SK-N-SH (cell line): ENCODE results near the gene LMO7. TPM values are rescaled to one million over a fixed set of nuclear protein-coding genes. Genes with fewer than 3 reads are reported as not detected.
"Not testable (repeated sequence)": the region's sequence is repeated elsewhere in the genome, so short reads cannot be mapped to it uniquely, and the experiment has no call there.

Experiments
- CTCF ChIA-PET: fragments of 300-600, 350-600 bp; formaldehyde crosslinking; extraction: SDS; loops from one replicate; lab custom pipeline; 2021; lab: Yijun Ruan, JAX
- POLR2A ChIA-PET: fragments of 350-600 bp; sonication (Branson Sonifier 250); formaldehyde crosslinking; extraction: SDS; loops from one replicate; lab custom pipeline; 2020; ENCODE audit warnings: antibody characterized with exemption, inconsistent platforms; lab: Yijun Ruan, JAX
- DNase-seq: peaks from one replicate; pipeline ENCODE4 v3.0.0; 2012
- H2AFZ ChIP-seq: fragments of 200-600 bp; sonication (generic); 2 replicates; pipeline ENCODE4 v1.8.1; 2016; ENCODE audit warnings: antibody characterized with exemption, mild to moderate bottlenecking, low read depth
- H3F3A ChIP-seq: fragments of 200-600 bp; sonication (generic); replicated peaks from 2 replicates; pipeline ENCODE3; 2016; ENCODE audit warnings: antibody characterized with exemption, mild to moderate bottlenecking; ENCODE audit not compliant: insufficient read depth
- H3K27ac ChIP-seq, 2 experiments: fragments of 200-500 bp in 1 of 2; fragments of 200-600 bp in 1 of 2; sonication (Bioruptor generic) in 1 of 2; sonication (generic), shearing (Covaris generic) in 1 of 2; 2 replicates each; pipeline versions ENCODE4 v1.5.1 to v1.6.1; 2014 to 2016; ENCODE audit warnings: low read depth in 2 of 2, inconsistent platforms in 1 of 2, low read length in 1 of 2, mild to moderate bottlenecking in 1 of 2, mixed read lengths in 1 of 2
- H3K27me3 ChIP-seq: fragments of 200-600 bp; sonication (generic), shearing (Covaris generic); 2 replicates; pipeline ENCODE4 v1.6.1; 2016; ENCODE audit warnings: mixed run types; ENCODE audit not compliant: insufficient read depth
- H3K36me3 ChIP-seq, 2 experiments: fragments of 200-500 bp in 1 of 2; fragments of 200-600 bp in 1 of 2; sonication (Bioruptor generic) in 1 of 2; sonication (generic) in 1 of 2; replicated peaks in 1 of 2; 2 replicates each; pipeline versions ENCODE3 to v1.5.1; 2014 to 2016; ENCODE audit warnings: low read length in 1 of 2, mild to moderate bottlenecking in 1 of 2; ENCODE audit not compliant: insufficient read depth in 2 of 2, control insufficient read depth in 1 of 2
- H3K4me1 ChIP-seq, 2 experiments: fragments of 200-500 bp in 1 of 2; fragments of 200-600 bp in 1 of 2; sonication (Bioruptor generic) in 1 of 2; sonication (generic), shearing (Covaris generic) in 1 of 2; 2 replicates each; pipeline versions ENCODE4 v1.5.1 to v1.6.1; 2014 to 2016; ENCODE audit warnings: low read depth in 1 of 2, low read length in 1 of 2, mixed run types in 1 of 2; ENCODE audit not compliant: insufficient read depth in 2 of 2, control insufficient read depth in 1 of 2
- H3K4me2 ChIP-seq: fragments of 200-600 bp; sonication (generic), shearing (Covaris generic); 2 replicates; pipeline ENCODE4 v1.6.1; 2017; ENCODE audit warnings: mixed run types
- H3K4me3 ChIP-seq, 2 experiments: fragments of 200-500 bp in 1 of 2; fragments of 200-600 bp in 1 of 2; sonication (Bioruptor generic) in 1 of 2; sonication (generic), shearing (Covaris generic) in 1 of 2; 2 replicates each; pipeline versions ENCODE4 v1.5.1 to v1.8.1; 2014 to 2016; ENCODE audit warnings: low read depth in 2 of 2, inconsistent platforms in 1 of 2, low read length in 1 of 2, mild to moderate bottlenecking in 1 of 2, mixed read lengths in 1 of 2, moderate library complexity in 1 of 2
- H3K79me2 ChIP-seq: fragments of 200-600 bp; sonication (generic); 2 replicates; pipeline ENCODE4 v1.8.1; 2017; ENCODE audit warnings: mild to moderate bottlenecking; ENCODE audit not compliant: insufficient read depth
- H3K9ac ChIP-seq: fragments of 200-600 bp; sonication (generic); 2 replicates; pipeline ENCODE4 v1.6.1; 2017; ENCODE audit warnings: mixed run types
- H3K9me2 ChIP-seq: fragments of 200-600 bp; sonication (generic); 2 replicates; pipeline ENCODE4 v1.6.1; 2017; ENCODE audit warnings: mixed run types
- H3K9me3 ChIP-seq: fragments of 200-600 bp; sonication (generic); 2 replicates; pipeline ENCODE4 v1.6.1; 2017; ENCODE audit warnings: mixed run types, mild to moderate bottlenecking, moderate library complexity
- H4K20me1 ChIP-seq: fragments of 200-600 bp; sonication (generic); 2 replicates; pipeline ENCODE4 v1.6.1; 2017; ENCODE audit warnings: mild to moderate bottlenecking, mixed run types; ENCODE audit not compliant: insufficient read depth
- CHD2 ChIP-seq: fragments of 150-350 bp; IDR thresholded peaks from 2 replicates; pipeline ENCODE4 v1.6.1; 2018; ENCODE audit warnings: low read length; ENCODE audit not compliant: partially characterized antibody
- CTCF ChIP-seq: fragments of 200-600 bp; sonication (generic); IDR thresholded peaks from 2 replicates; pipeline ENCODE4 v1.6.1; 2017; ENCODE audit warnings: antibody characterized with exemption, mild to moderate bottlenecking, moderate library complexity
- EP300 ChIP-seq, 2 experiments: IDR thresholded peaks; 2 replicates each; pipeline versions ENCODE4 v1.4.0 to v1.6.1; 2012; ENCODE audit warnings: borderline replicate concordance in 1 of 2, low read depth in 1 of 2, low read length in 1 of 2
- FOSL2 ChIP-seq: IDR thresholded peaks from 2 replicates; pipeline ENCODE4 v1.4.0; 2012; ENCODE audit warnings: low read depth, mild to moderate bottlenecking, moderate library complexity, borderline replicate concordance
- GATA2 ChIP-seq: sonication (generic); formaldehyde crosslinking; IDR thresholded peaks from 2 replicates; pipeline ENCODE4 v1.5.0; 2020; ENCODE audit warnings: mild to moderate bottlenecking, missing genetic modification reagents
- NFIC ChIP-seq: IDR thresholded peaks from 2 replicates; pipeline ENCODE4 v1.4.0; 2012; ENCODE audit warnings: borderline replicate concordance
- NRF1 ChIP-seq: IDR thresholded peaks from 2 replicates; pipeline ENCODE4 v1.6.1; 2012; ENCODE audit warnings: low read depth, mild to moderate bottlenecking, low read length
- PBX3 ChIP-seq: IDR thresholded peaks from 2 replicates; pipeline ENCODE4; 2012
- RCOR1 ChIP-seq: fragments of 150-350 bp; IDR thresholded peaks from 2 replicates; pipeline ENCODE4 v1.6.1; 2017; ENCODE audit warnings: antibody characterized with exemption, low read length
- RFX5 ChIP-seq: IDR thresholded peaks from 2 replicates; pipeline ENCODE4 v1.6.1; 2012; ENCODE audit warnings: mild to moderate bottlenecking, improper control_type of control experiment, low read length
- SIN3A ChIP-seq: IDR thresholded peaks from 2 replicates; pipeline ENCODE4 v1.6.1; 2012; ENCODE audit warnings: low read depth, mild to moderate bottlenecking, low read length, moderate library complexity, borderline replicate concordance
- USF1 ChIP-seq: IDR thresholded peaks from 2 replicates; pipeline ENCODE4 v1.4.0; 2012; ENCODE audit warnings: low read depth, borderline replicate concordance
- YY1 ChIP-seq: IDR thresholded peaks from 2 replicates; pipeline ENCODE4 v1.4.0; 2012; ENCODE audit warnings: low read depth, mild to moderate bottlenecking
- ZBTB33 ChIP-seq: IDR thresholded peaks from 2 replicates; pipeline ENCODE4 v1.4.0; 2012; ENCODE audit warnings: low read depth, borderline replicate concordance
- WGBS: methylation state at CpG from one replicate; pipeline ENCODE4 v1.1.6; 2017; ENCODE audit warnings: low lambda C conversion rate; 5-methylcytosine and 5-hydroxymethylcytosine counted together
- polyA plus RNA-seq, 3 experiments: library from polyadenylated mRNA; depleted of rRNA; stranded (reverse); fragments of >200 nt; gene quantifications; 2 replicates each; pipeline ENCODE4 v1.2.3, GENCODE V29; 2012

The LMO7 gene
- polyA plus RNA-seq, 1 of the 3 experiments (the other 2 are of a cell fraction), result 83.6 TPM

- POLR2A ChIA-PET, result no interaction called here
- Histone ChIP-seq H3K36me3 (peaks cover 11 to 43% of the 10 kb centered on the region in 2 experiments), H3K9ac (no peak overlapping the region), H3K27me3 (no peaks in the 10 kb centered on the region), H3K4me3 (no peak overlapping the region), H3K9me2 (no peaks in the 10 kb centered on the region), H2AFZ (no peak overlapping the region), H4K20me1 (peaks cover 93% of the 10 kb centered on the region), H3K79me2 (peaks cover 99% of the 10 kb centered on the region), H3F3A (peaks cover 39% of the 10 kb centered on the region), H3K4me1 (peaks cover 3 to 20% of the 10 kb centered on the region in 2 experiments; a peak in 3 of 4 replicates), H3K9me3 (no peaks in the 10 kb centered on the region), H3K27ac (no peak overlapping the region; a peak in 1 of 4 replicates), H3K4me2 (no peak overlapping the region)
- CTCF ChIA-PET, result interaction anchor here (0.6 to 3.6 kb wide), 11 partner anchors 9 to 798 kb away, joined by 3 to 12 read pairs (median 5); no protein-coding TSS in a partner anchor
- no peak for TF ChIP-seq USF1
- no peak for TF ChIP-seq GATA2
- no peak for TF ChIP-seq ZBTB33
- no peak for TF ChIP-seq YY1
- no peak for TF ChIP-seq PBX3
- TF ChIP-seq CTCF, result no peak
- no peak for TF ChIP-seq EP300 (IDR thresholded peaks at IDR 0.05; ENCODE audit: borderline replicate concordance in 1 of 2, low read depth in 1 of 2, low read length in 1 of 2)
- DNase-seq, result no peak
These were observed 39.3 kb downstream of the LMO7 start for GRCh38 chr13:75675421-75675820.

- H3K4me3 ChIP-seq, result no peak overlapping the region
- H3F3A ChIP-seq, result peaks cover 41% of the 10 kb centered on the region
- H2AFZ ChIP-seq, result no peak overlapping the region
- no peaks in the 10 kb centered on the region; a peak in 1 of 4 replicates for H3K4me1 ChIP-seq
- no peak overlapping the region for H3K4me2 ChIP-seq
- POLR2A ChIA-PET, result no interaction called here
- H3K9ac ChIP-seq, result no peak overlapping the region
- DNase-seq, result no peak
- H3K79me2 ChIP-seq, result peaks cover 100% of the 10 kb centered on the region
- no peak overlapping the region for H3K27ac ChIP-seq
- no peaks in the 10 kb centered on the region for H3K9me3 ChIP-seq
- no peaks in the 10 kb centered on the region for H3K9me2 ChIP-seq
- peaks cover 8 to 48% of the 10 kb centered on the region in 2 experiments for H3K36me3 ChIP-seq
- TF ChIP-seq SIN3A, result no peak
- no peak for TF ChIP-seq RCOR1
- no peak for TF ChIP-seq FOSL2
- TF ChIP-seq CHD2, result no peak
- TF ChIP-seq NFIC, result no peak
- no peak for TF ChIP-seq NRF1
- no peak for TF ChIP-seq RFX5
- TF ChIP-seq, all 33 proteins: peak for 0
- H3K27me3 ChIP-seq, result no peaks in the 10 kb centered on the region
- CTCF ChIA-PET, result interaction anchor here (1.3 to 1.5 kb wide), 3 partner anchors 16 to 1224 kb away, joined by 4 to 9 read pairs (median 4); no protein-coding TSS in a partner anchor
- H4K20me1 ChIP-seq, result peaks cover 94% of the 10 kb centered on the region
- 100% methylated on average over 1 of the region's 1 CpG for WGBS
These were observed 43.3 kb downstream of the LMO7 start for GRCh38 chr13:75679459-75679858.

GRCh38 chr13:75680251-75680650 lies 44.1 kb downstream of the LMO7 start:
- H3K4me1 ChIP-seq, H3K27me3 ChIP-seq, H3K9me2 ChIP-seq, H3K27ac ChIP-seq, H3K4me2 ChIP-seq, H2AFZ ChIP-seq, POLR2A ChIA-PET, H3K4me3 ChIP-seq, DNase-seq, H3K9me3 ChIP-seq, H3K9ac ChIP-seq: not testable (repeated sequence)
- H4K20me1 ChIP-seq, result peaks cover 95% of the 10 kb centered on the region
- peaks cover 100% of the 10 kb centered on the region for H3K79me2 ChIP-seq
- WGBS, result 97% methylated on average over 2 of the region's 2 CpGs
- H3K36me3 ChIP-seq, result peaks cover 8 to 48% of the 10 kb centered on the region in 2 experiments
- H3F3A ChIP-seq, result peaks cover 42% of the 10 kb centered on the region
- CTCF ChIA-PET, result interaction anchor here (3.5 kb wide), 1 partner anchor 16 kb away, joined by 20 read pairs; no protein-coding TSS in a partner anchor
